ENCODE results near the gene TEKT3.
A peak's percentile ranks its signal among the peaks of the same experiment; 100 is the strongest.

TEKT3 gene

GRCh38 chr17:15341385-15341849 is at the start of gene TEKT3:
Gene TEKT3 (minus strand): TSS chr17:15341597. CDS start chr17:15331585, 10,012 bp downstream.
- peak; percentile 57 for DNase-seq

- no peak for DNase-seq
Observed at GRCh38 chr17:15388356-15389041, 47.1 kb upstream of the TEKT3 start.

GRCh38 chr17:15386083-15386482 is 44.7 kb upstream of the TEKT3 start:
- DNase-seq: no peak

- DNase-seq: no peak
Observed at GRCh38 chr17:15385305-15385704, 43.9 kb upstream of the TEKT3 start.

GRCh38 chr17:15384142-15384787 is 42.9 kb upstream of the TEKT3 start:
- no peak for DNase-seq

GRCh38 chr17:15382914-15383313 is 41.5 kb upstream of the TEKT3 start:
- DNase-seq: no peak

- DNase-seq: no peak
Observed at GRCh38 chr17:15381707-15382106, 40.3 kb upstream of the TEKT3 start.

GRCh38 chr17:15380446-15380845 is 39.0 kb upstream of the TEKT3 start:
- DNase-seq: no peak

- no peak for DNase-seq
Observed at GRCh38 chr17:15379659-15380058, 38.3 kb upstream of the TEKT3 start.

- DNase-seq: no peak
Observed at GRCh38 chr17:15378243-15378642, 36.8 kb upstream of the TEKT3 start.

- DNase-seq: no peak
Observed at GRCh38 chr17:15377616-15378015, 36.2 kb upstream of the TEKT3 start.

- DNase-seq: no peak
Observed at GRCh38 chr17:15377200-15377599, 35.8 kb upstream of the TEKT3 start.

GRCh38 chr17:15371376-15372130 is 30.2 kb upstream of the TEKT3 start:
- DNase-seq: no peak

- no peak for DNase-seq
Observed at GRCh38 chr17:15368600-15368999, 27.2 kb upstream of the TEKT3 start.

- DNase-seq: no peak
Observed at GRCh38 chr17:15366026-15366425, 24.6 kb upstream of the TEKT3 start.

- DNase-seq: peak; percentile 49
Observed at GRCh38 chr17:15364615-15365014, 23.2 kb upstream of the TEKT3 start.

GRCh38 chr17:15363702-15364101 is 22.3 kb upstream of the TEKT3 start:
- no peak for DNase-seq

GRCh38 chr17:15361592-15361991 is 20.2 kb upstream of the TEKT3 start:
- DNase-seq: no peak

GRCh38 chr17:15361151-15361550 is 19.8 kb upstream of the TEKT3 start:
- DNase-seq: no peak

GRCh38 chr17:15354256-15354655 is 12.9 kb upstream of the TEKT3 start:
- no peak for DNase-seq

- DNase-seq: peak; percentile 64
Observed at GRCh38 chr17:15351925-15352324, 10.5 kb upstream of the TEKT3 start.

- DNase-seq: no peak
Observed at GRCh38 chr17:15351478-15351840, 10.1 kb upstream of the TEKT3 start.

- DNase-seq: no peak
Observed at GRCh38 chr17:15350777-15351477, 9.5 kb upstream of the TEKT3 start.

All from suppressor macrophage treated with lipopolysaccharide for 4 hours (primary cell).